GM18526 (cell line): ENCODE results near the gene KCND3.

Experiments
- POLR2A ChIP-seq: IDR thresholded peaks from 3 replicates; pipeline ENCODE4 v1.6.1; 2011; ENCODE audit not compliant: insufficient read length; ENCODE audit errors: extremely low read depth

Gene KCND3

DNA sequence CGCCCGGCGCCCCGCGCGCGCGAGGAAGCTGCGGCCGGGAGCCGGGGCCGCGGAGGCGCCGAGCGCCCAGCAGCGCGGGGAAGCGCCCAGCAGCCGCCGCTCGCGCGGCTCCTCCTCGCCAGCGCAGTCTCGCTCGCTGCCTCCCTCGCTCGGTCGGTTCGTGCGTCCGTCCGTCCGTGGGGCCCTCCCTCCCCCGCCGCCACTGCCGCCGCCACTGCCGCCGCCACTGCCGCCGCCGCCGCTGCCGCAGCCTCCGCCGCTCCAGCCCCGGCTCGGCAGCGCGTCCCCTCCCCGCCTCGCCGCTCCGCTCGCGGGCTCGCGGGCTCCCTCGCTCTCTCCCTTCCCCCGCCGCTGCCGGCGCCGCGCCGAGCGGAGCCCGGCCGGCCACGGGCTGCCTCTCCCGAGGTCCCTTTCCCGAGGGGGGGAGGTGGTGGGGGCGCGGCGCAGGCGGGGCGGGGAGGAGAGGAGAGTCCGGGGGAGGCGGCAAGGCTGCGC is at the start of gene KCND3:
TSS of gene KCND3 (minus strand) at position 138 of the 495 bp plus-strand sequence.
- TF ChIP-seq POLR2A, result no peak

DNA sequence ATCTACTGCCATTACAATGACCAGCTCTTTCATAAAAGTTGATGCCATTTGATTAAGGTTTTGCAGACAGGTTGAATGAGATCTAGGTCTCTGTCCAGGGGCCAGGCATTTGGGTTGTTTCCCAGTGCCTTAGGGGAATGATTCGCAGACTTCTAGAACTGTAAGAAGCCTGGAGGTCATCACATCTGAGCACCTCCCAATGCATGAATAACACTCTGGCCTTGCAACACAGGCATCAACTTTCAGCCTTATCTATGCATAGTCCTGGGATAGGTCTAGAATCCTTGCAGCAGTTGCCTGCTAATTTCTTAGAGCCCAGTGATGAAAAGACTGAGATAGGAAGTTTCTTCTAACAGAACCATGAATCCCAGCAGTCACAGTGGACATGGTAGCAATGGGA is 44.8 kb upstream of the KCND3 start:
- TF ChIP-seq POLR2A, result no peak

- TF ChIP-seq POLR2A, result no peak
These were observed 44.1 kb upstream of the KCND3 start for GRCh38 chr1:112033439-112034120.

GRCh38 chr1:112030157-112030556 is 40.7 kb upstream of the KCND3 start:
- TF ChIP-seq POLR2A, result no peak

GRCh38 chr1:112027696-112028095 is 38.2 kb upstream of the KCND3 start:
- TF ChIP-seq POLR2A, result no peak

GRCh38 chr1:112026501-112026900 is 37.0 kb upstream of the KCND3 start:
- no peak for TF ChIP-seq POLR2A

GRCh38 chr1:112026016-112026415 is 36.5 kb upstream of the KCND3 start:
- no peak for TF ChIP-seq POLR2A

DNA sequence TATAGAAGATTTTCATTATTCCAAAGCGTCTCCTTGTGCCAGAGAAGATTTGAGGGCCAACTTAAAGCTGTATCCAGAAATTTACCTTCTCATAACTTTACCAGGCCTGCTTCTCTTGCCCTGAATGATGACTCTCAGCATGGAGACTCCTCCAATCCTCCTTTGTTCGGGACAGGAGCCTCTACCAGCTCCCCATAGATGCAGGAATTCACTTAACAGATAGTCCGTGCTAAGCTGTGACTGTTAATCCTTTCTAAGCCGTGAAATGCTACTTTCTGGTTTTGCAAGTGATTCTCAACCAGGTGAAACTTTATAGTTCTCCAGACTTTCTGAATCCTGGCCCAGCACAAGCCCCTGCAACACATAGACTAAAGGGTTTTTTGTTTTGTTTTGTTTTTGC is 31.8 kb upstream of the KCND3 start:
- no peak for TF ChIP-seq POLR2A

GRCh38 chr1:112017183-112017582 is 27.7 kb upstream of the KCND3 start:
- no peak for TF ChIP-seq POLR2A

GRCh38 chr1:112012823-112013222 is 23.4 kb upstream of the KCND3 start:
- TF ChIP-seq POLR2A, result no peak

- TF ChIP-seq POLR2A, result no peak
These were observed 21.7 kb upstream of the KCND3 start for GRCh38 chr1:112011202-112011601.

GRCh38 chr1:112007169-112007568 is 17.7 kb upstream of the KCND3 start:
- TF ChIP-seq POLR2A, result no peak

GRCh38 chr1:112006416-112007025 is 17.1 kb upstream of the KCND3 start:
- TF ChIP-seq POLR2A, result no peak

DNA sequence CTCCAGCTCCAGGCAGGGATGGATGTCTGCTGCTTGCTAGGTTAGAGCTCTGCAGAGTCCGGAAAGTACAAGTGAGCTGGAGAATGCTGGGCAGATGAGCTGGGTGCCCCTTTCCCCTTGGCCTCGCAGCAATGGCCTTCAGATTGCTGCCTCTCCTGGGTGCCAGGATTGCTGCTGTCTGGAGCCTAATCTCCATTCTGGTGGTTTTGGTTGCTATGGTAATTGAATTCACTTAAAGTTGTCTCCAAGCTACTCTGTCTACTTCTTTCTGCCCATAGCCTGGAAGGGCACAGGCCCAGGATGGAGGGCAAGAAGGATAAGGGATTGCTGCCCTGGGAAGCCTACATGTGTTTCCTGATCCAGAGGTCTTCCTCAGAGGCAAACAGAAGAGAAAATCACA is 14.6 kb upstream of the KCND3 start:
- no peak for TF ChIP-seq POLR2A

DNA sequence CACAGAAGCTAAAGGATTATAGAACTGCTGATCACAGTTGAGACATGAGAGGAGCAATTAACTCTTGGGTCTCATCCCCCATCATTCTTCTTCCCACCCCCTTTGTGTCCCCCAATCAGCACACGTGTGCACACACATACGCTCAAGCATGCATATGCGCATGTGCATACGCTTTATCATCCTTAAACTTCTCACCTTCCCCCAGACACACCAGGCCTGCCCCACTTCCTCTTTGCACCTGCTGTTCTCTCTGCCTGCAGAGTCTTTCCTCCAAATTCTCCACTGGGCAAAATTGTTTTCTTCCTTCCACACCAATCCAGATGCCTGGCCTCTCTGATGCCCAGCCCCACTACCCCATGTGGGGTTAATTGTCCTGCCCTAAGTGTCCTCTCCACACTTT is 13.0 kb upstream of the KCND3 start:
- TF ChIP-seq POLR2A, result no peak

GRCh38 chr1:112001436-112001835 is 12.0 kb upstream of the KCND3 start:
- TF ChIP-seq POLR2A, result no peak

- no peak for TF ChIP-seq POLR2A
These were observed 10.6 kb upstream of the KCND3 start for GRCh38 chr1:112000048-112000447.
